Activated CD8-positive, alpha-beta T cell treated with anti-CD3 and anti-CD28 coated beads for 36 hours (primary cell): ENCODE results near the gene MDM4. TPM values are rescaled to one million over a fixed set of nuclear protein-coding genes. Genes with fewer than 3 reads are reported as not detected.
"Not testable (repeated sequence)": the region's sequence is repeated elsewhere in the genome, so short reads cannot be mapped to it uniquely, and the experiment has no call there.

ENCODE experiments used
- ATAC-seq: fragments of 200-7000 bp; cut with Tn5 transposase; one replicate; pipeline ENCODE4 v1.10.0; 2021; ENCODE audit warnings: mild to moderate bottlenecking, moderate library complexity
- CTCF ChIA-PET: fragments of 350-600 bp; sonication (Branson Sonifier 250); formaldehyde crosslinking; loops from one replicate; lab custom pipeline; 2021; ENCODE audit warnings: antibody characterized with exemption; lab: Charles Lee
- POLR2A ChIA-PET: fragments of 350-600 bp; sonication (Branson Sonifier 250); formaldehyde crosslinking; loops from one replicate; lab custom pipeline; 2021; ENCODE audit warnings: antibody characterized with exemption; lab: Charles Lee
- DNase-seq: peaks from one replicate; pipeline ENCODE4 v3.0.0-alpha.2; 2020
- H3K27ac Mint-ChIP-seq: one replicate; pipeline ENCODE4 v1.8.0; 2021; ENCODE audit warnings: mild to moderate bottlenecking, mixed read lengths
- H3K27me3 Mint-ChIP-seq: one replicate; pipeline ENCODE4 v1.8.0; 2021; ENCODE audit warnings: mixed read lengths
- H3K36me3 Mint-ChIP-seq: one replicate; pipeline ENCODE4 v1.8.0; 2021; ENCODE audit warnings: low read depth, mixed read lengths
- H3K4me1 Mint-ChIP-seq: one replicate; pipeline ENCODE4 v1.8.0; 2021; ENCODE audit warnings: low read depth, mixed read lengths
- H3K4me3 Mint-ChIP-seq: one replicate; pipeline ENCODE4 v1.8.0; 2021; ENCODE audit warnings: mild to moderate bottlenecking, moderate library complexity, mixed read lengths
- H3K9me3 Mint-ChIP-seq: one replicate; pipeline ENCODE4 v1.8.0; 2021; ENCODE audit warnings: mixed read lengths
- CTCF ChIP-seq: fragments of 200-600 bp; IDR thresholded peaks from one replicate; pipeline ENCODE4 v1.8.0; 2022; ENCODE audit warnings: antibody characterized with exemption, mild to moderate bottlenecking
- intact Hi-C: fragments of 100-400 bp; cut with micrococcal nuclease; formaldehyde crosslinking; loops from one replicate; pipeline ENCODE4 v1.10.0; 2022
- total RNA-seq, 2 experiments: library from RNA; stranded (reverse); gene quantifications; one replicate each; pipeline ENCODE4 v1.2.3, GENCODE V29; 2021

Gene MDM4
- total RNA-seq, 2 experiments from 2014 or later = 89.6 to 94.8 TPM

GRCh38 chr1:204568576-204569315 lies 52.5 kb downstream of the MDM4 start:
- DNase-seq (no peak), ATAC-seq (no peak)
- H3K4me3 Mint-ChIP-seq = no peak overlapping the region
- ChIA-PET POLR2A (interaction anchor here (0.9 kb wide), 1 partner anchor 195 kb away, joined by 5 read pairs; no protein-coding TSS in a partner anchor), CTCF (interaction anchor here (0.9 to 7.8 kb wide), 7 partner anchors 47 to 241 kb away, joined by 3 to 176 read pairs (median 3); no protein-coding TSS in a partner anchor)
- H3K4me1 Mint-ChIP-seq = peaks cover 24% of the 10 kb centered on the region
- peaks cover 28% of the 10 kb centered on the region for H3K36me3 Mint-ChIP-seq
- no peaks in the 10 kb centered on the region for H3K27me3 Mint-ChIP-seq
- H3K27ac Mint-ChIP-seq = no peak overlapping the region
- TF ChIP-seq CTCF = no peak
- H3K9me3 Mint-ChIP-seq = no peaks in the 10 kb centered on the region
- intact Hi-C loops = loop anchor here (2.0 kb wide), 1 partner anchor 238 kb away; no protein-coding TSS in a partner anchor

GRCh38 chr1:204569478-204569877 lies 53.3 kb downstream of the MDM4 start:
- Mint-ChIP-seq H3K9me3 (no peaks in the 10 kb centered on the region), H3K27me3 (no peaks in the 10 kb centered on the region), H3K36me3 (peaks cover 27% of the 10 kb centered on the region), H3K4me1 (peaks cover 20% of the 10 kb centered on the region), H3K4me3 (no peak overlapping the region), H3K27ac (no peak overlapping the region)
- TF ChIP-seq CTCF = no peak
- intact Hi-C loops = loop anchor here (2.0 kb wide), 1 partner anchor 237 kb away; no protein-coding TSS in a partner anchor
- ChIA-PET CTCF (interaction anchor here (1.0 to 7.8 kb wide), 5 partner anchors 48 to 241 kb away, joined by 3 to 176 read pairs (median 3); no protein-coding TSS in a partner anchor), POLR2A (interaction anchor here (0.7 kb wide), 1 partner anchor 237 kb away, joined by 3 read pairs; no protein-coding TSS in a partner anchor)
- DNase-seq (no peak), ATAC-seq (no peak)

- H3K27ac Mint-ChIP-seq = peak overlapping the region; percentile 47
- POLR2A ChIA-PET = interaction anchor here (0.7 kb wide), 1 partner anchor 237 kb away, joined by 3 read pairs; no protein-coding TSS in a partner anchor
These were observed 53.8 kb downstream of the MDM4 start for GRCh38 chr1:204570021-204570420.

GRCh38 chr1:204571128-204571527 lies 54.9 kb downstream of the MDM4 start:
- H3K4me1 Mint-ChIP-seq = peaks cover 5% of the 10 kb centered on the region
- ChIA-PET POLR2A (no interaction called here), CTCF (interaction anchor here (0.8 to 7.8 kb wide), 5 partner anchors 9 to 239 kb away, joined by 3 to 176 read pairs (median 5); no protein-coding TSS in a partner anchor)

More at GRCh38 chr1:204570021-204570420, 53.8 kb downstream of the MDM4 start:
- H3K4me3 Mint-ChIP-seq, ATAC-seq, intact Hi-C loops, H3K9me3 Mint-ChIP-seq, DNase-seq, H3K27me3 Mint-ChIP-seq: not testable (repeated sequence)
- peaks cover 15% of the 10 kb centered on the region for H3K4me1 Mint-ChIP-seq
- peaks cover 27% of the 10 kb centered on the region for H3K36me3 Mint-ChIP-seq
- CTCF ChIA-PET = interaction anchor here (0.8 to 7.8 kb wide), 4 partner anchors 10 to 240 kb away, joined by 3 to 176 read pairs (median 4); no protein-coding TSS in a partner anchor

More at GRCh38 chr1:204571128-204571527, 54.9 kb downstream of the MDM4 start:
- no peak overlapping the region for H3K27ac Mint-ChIP-seq
- intact Hi-C loops = no loop called here
- no peaks in the 10 kb centered on the region for H3K9me3 Mint-ChIP-seq
- H3K36me3 Mint-ChIP-seq = peaks cover 25% of the 10 kb centered on the region
- no peak for TF ChIP-seq CTCF
- no peaks in the 10 kb centered on the region for H3K27me3 Mint-ChIP-seq
- DNase-seq = no peak
- no peak overlapping the region for H3K4me3 Mint-ChIP-seq
- ATAC-seq = no peak
